Activated CD8-positive, alpha-beta memory T cell treated with anti-CD3 and anti-CD28 coated beads for 48 hours (primary cell): ENCODE data around the gene TMEM258.
A peak's percentile ranks its signal among the peaks of the same experiment; 100 is the strongest.

Experiments
- DNase-seq, 3 experiments: peaks; one replicate each; pipeline ENCODE4 v3.0.0-alpha.2; 2020; ENCODE audit warnings: low read depth in 2 of 3, low spot score in 2 of 3

Gene TMEM258

GRCh38 chr11:61792310-61793082 is at the start of gene TMEM258, which contains the start of gene FEN1:
Gene TMEM258 (minus strand): TSS chr11:61792599. CDS start chr11:61792558, 41 bp downstream.
Gene FEN1 (plus strand): TSS chr11:61792911. CDS start chr11:61795362, 2,451 bp downstream.
- DNase-seq: peak; percentile 74 to 77 (median 76)

GRCh38 chr11:61841636-61842527 is 49.5 kb upstream of the TMEM258 start:
- no peak for DNase-seq

- no peak for DNase-seq
Observed at GRCh38 chr11:61840371-61840770, 48.0 kb upstream of the TMEM258 start.

GRCh38 chr11:61839742-61840141 is 47.3 kb upstream of the TMEM258 start:
- no peak for DNase-seq

- no peak for DNase-seq
Observed at GRCh38 chr11:61838921-61839320, 46.5 kb upstream of the TMEM258 start.

- DNase-seq: no peak
Observed at GRCh38 chr11:61838501-61838900, 46.1 kb upstream of the TMEM258 start.

- DNase-seq: no peak
Observed at GRCh38 chr11:61837411-61838005, 45.1 kb upstream of the TMEM258 start.

- DNase-seq: no peak
Observed at GRCh38 chr11:61836193-61836592, 43.8 kb upstream of the TMEM258 start.

- DNase-seq: peak in 2 of 3 experiments; percentile 11 to 40
Observed at GRCh38 chr11:61834278-61835048, 42.1 kb upstream of the TMEM258 start.

GRCh38 chr11:61833926-61834277 is 41.5 kb upstream of the TMEM258 start:
- DNase-seq: no peak

GRCh38 chr11:61833471-61833870 is 41.1 kb upstream of the TMEM258 start:
- no peak for DNase-seq

- no peak for DNase-seq
Observed at GRCh38 chr11:61832754-61833153, 40.4 kb upstream of the TMEM258 start.

GRCh38 chr11:61832207-61832606 is 39.8 kb upstream of the TMEM258 start:
- DNase-seq: no peak

GRCh38 chr11:61830237-61831105 is 38.1 kb upstream of the TMEM258 start:
- no peak for DNase-seq

GRCh38 chr11:61829806-61830205 is 37.4 kb upstream of the TMEM258 start:
- no peak for DNase-seq

GRCh38 chr11:61828629-61829407 is 36.4 kb upstream of the TMEM258 start:
- peak in 1 of 3 experiments; percentile 18 for DNase-seq

- no peak for DNase-seq
Observed at GRCh38 chr11:61828379-61828628, 35.9 kb upstream of the TMEM258 start.

GRCh38 chr11:61827571-61828378 is 35.4 kb upstream of the TMEM258 start, which contains the start of gene FADS2:
Gene FADS2 (plus strand): TSS chr11:61828300. CDS start chr11:61828391, 91 bp downstream.
- DNase-seq: peak; percentile 55 to 65 (median 64)
